OCI-LY1 (cell line): ENCODE measurements around the gene ABCC9.

ENCODE experiments used
- CTCF ChIP-seq: fragments of 200-600 bp; sonication (generic), shearing (Covaris generic); IDR thresholded peaks from 2 replicates; pipeline ENCODE4 v1.5.1; 2017; ENCODE audit warnings: mild to moderate bottlenecking, antibody characterized with exemption, low read length, moderate library complexity, mixed read lengths
- EZH2 ChIP-seq: fragments of 200-600 bp; sonication (generic), shearing (Covaris generic); IDR thresholded peaks from 2 replicates; pipeline ENCODE4 v1.8.0; 2017; ENCODE audit warnings: borderline replicate concordance, mixed run types, mild to moderate bottlenecking, antibody characterized with exemption, low read length, moderate library complexity, mixed read lengths

GRCh38 chr12:21888276-21888863 is 52.9 kb downstream of the ABCC9 start:
- no peak for TF ChIP-seq CTCF
- no peak for TF ChIP-seq EZH2
